Hepatocyte (in vitro differentiated cells): ENCODE measurements around the gene IFNL2. TPM values are rescaled to one million over a fixed set of nuclear protein-coding genes. Genes with fewer than 3 reads are reported as not detected.
"Not testable (repeated sequence)": the region's sequence is repeated elsewhere in the genome, so short reads cannot be mapped to it uniquely, and the experiment has no call there.

Source experiments
- DNase-seq: peaks from one replicate; pipeline ENCODE4 v3.0.0-alpha.2; 2016; ENCODE audit warnings: low spot score
- H2AFZ ChIP-seq: fragments of 200-600 bp; sonication (generic); 2 replicates; pipeline ENCODE4 v1.6.0; 2016; ENCODE audit warnings: antibody characterized with exemption, mild to moderate bottlenecking
- H3K27ac ChIP-seq: fragments of 200-600 bp; sonication (generic); 2 replicates; pipeline ENCODE4 v1.5.1; 2016; ENCODE audit warnings: mild to moderate bottlenecking
- H3K27me3 ChIP-seq: fragments of 200-600 bp; sonication (generic); 2 replicates; pipeline ENCODE4 v1.6.1; 2016
- H3K36me3 ChIP-seq: fragments of 200-600 bp; sonication (generic); replicated peaks from 2 replicates; pipeline ENCODE4 v1.5.1; 2016; ENCODE audit warnings: low read depth; ENCODE audit not compliant: insufficient read depth
- H3K4me1 ChIP-seq: fragments of 200-600 bp; sonication (generic); 2 replicates; pipeline ENCODE4 v1.5.1; 2016; ENCODE audit warnings: mild to moderate bottlenecking, moderate library complexity; ENCODE audit not compliant: insufficient read depth
- H3K4me2 ChIP-seq: fragments of 200-600 bp; sonication (generic); 2 replicates; pipeline ENCODE4 v1.6.0; 2016
- H3K4me3 ChIP-seq: fragments of 200-600 bp; sonication (generic); 2 replicates; pipeline ENCODE4 v1.5.1; 2016; ENCODE audit warnings: mild to moderate bottlenecking
- H3K79me2 ChIP-seq: fragments of 200-600 bp; sonication (generic); 2 replicates; pipeline ENCODE4 v1.6.0; 2017; ENCODE audit warnings: mild to moderate bottlenecking
- H3K9me2 ChIP-seq: fragments of 200-600 bp; sonication (generic); replicated peaks from 2 replicates; pipeline ENCODE4 v1.6.0; 2017; ENCODE audit warnings: mild to moderate bottlenecking; ENCODE audit not compliant: insufficient read depth
- H3K9me3 ChIP-seq: fragments of 200-600 bp; sonication (generic); 2 replicates; pipeline ENCODE4 v1.5.1; 2016; ENCODE audit warnings: low read depth, mild to moderate bottlenecking
- H4K20me1 ChIP-seq: fragments of 200-600 bp; sonication (generic); 2 replicates; pipeline ENCODE4 v1.6.0; 2016; ENCODE audit warnings: mild to moderate bottlenecking; ENCODE audit not compliant: insufficient read depth, poor library complexity, severe bottlenecking
- EZH2 ChIP-seq: fragments of 200-600 bp; sonication (generic); IDR thresholded peaks from 2 replicates; pipeline ENCODE4 v1.6.1; 2016; ENCODE audit warnings: antibody characterized with exemption, mild to moderate bottlenecking, borderline replicate concordance
- EZH2phosphoT487 ChIP-seq: fragments of 200-600 bp; sonication (generic); IDR thresholded peaks from one replicate; pipeline ENCODE4 v1.6.1; 2018; ENCODE audit warnings: antibody characterized with exemption, mild to moderate bottlenecking, low read depth, moderate library complexity; ENCODE audit not compliant: unreplicated experiment, severe bottlenecking
- WGBS: methylation state at CpG from one replicate; pipeline ENCODE4 v1.1.6; 2016; ENCODE audit warnings: low lambda C conversion rate; ENCODE audit errors: missing lambda C conversion rate; 5-methylcytosine and 5-hydroxymethylcytosine counted together
- polyA plus RNA-seq: library from polyadenylated mRNA; unstranded; fragments of >200 nt; fragmentation: Nextera tagmentation; extraction: Ambion mirVana; gene quantifications from 2 replicates; pipeline ENCODE4 v1.2.1, GENCODE V29; 2016
- total RNA-seq: library from RNA; depleted of rRNA; stranded (reverse); fragments of >200 nt; gene quantifications from 2 replicates; pipeline ENCODE4 v1.2.3, GENCODE V29; 2014
- TF ChIP-seq, protein P1 (sequence below): fragments of 200-600 bp; sonication (generic); IDR thresholded peaks from 2 replicates; pipeline ENCODE4 v1.5.1; 2016; ENCODE audit warnings: antibody characterized with exemption, mild to moderate bottlenecking; ENCODE audit not compliant: poor library complexity

Gene IFNL2
- total and polyA plus RNA-seq, 2 experiments from 2014 or later: not detected

DNA sequence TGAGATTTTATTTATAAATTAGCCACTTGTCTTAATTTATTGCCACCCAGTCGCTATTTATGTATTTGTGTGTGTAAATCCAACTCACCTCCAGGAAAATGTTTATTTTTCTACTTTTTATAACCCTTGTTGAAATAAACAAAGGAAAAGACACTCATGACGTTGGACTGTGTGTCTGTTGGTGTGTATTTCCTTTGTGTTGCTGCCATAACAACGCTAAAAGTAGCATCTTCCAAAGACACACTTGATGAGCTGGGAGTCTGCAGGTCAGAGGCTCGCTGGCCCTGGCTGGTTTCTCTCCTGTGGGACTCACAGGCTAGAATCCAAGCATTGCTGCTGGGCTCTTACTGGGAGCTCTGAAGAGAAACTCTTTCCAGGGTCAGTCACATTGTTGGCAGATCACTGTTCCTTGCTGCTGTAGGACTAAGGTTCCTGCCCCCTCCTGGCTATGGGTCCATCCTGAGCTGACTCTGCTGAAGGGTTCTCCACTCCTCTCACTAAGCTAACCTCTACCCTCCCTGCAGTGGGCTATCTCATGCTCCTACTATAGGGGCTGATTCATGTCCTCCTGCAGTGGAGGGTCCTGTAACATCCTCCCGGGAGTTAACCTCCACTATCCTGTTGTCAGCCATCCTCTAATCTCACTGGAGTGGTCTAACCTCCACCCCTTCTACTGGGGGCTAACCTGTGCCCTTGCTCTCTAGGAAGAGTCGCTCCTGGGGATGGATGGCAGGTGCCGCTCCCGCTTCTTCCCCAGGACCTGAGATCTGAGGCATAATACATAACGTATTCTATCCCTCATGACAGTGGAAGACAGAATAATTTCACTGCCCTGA is 2.1 kb downstream of the IFNL2 start:
- TF ChIP-seq EZH2: no peak
- TF ChIP-seq, protein P1, sequence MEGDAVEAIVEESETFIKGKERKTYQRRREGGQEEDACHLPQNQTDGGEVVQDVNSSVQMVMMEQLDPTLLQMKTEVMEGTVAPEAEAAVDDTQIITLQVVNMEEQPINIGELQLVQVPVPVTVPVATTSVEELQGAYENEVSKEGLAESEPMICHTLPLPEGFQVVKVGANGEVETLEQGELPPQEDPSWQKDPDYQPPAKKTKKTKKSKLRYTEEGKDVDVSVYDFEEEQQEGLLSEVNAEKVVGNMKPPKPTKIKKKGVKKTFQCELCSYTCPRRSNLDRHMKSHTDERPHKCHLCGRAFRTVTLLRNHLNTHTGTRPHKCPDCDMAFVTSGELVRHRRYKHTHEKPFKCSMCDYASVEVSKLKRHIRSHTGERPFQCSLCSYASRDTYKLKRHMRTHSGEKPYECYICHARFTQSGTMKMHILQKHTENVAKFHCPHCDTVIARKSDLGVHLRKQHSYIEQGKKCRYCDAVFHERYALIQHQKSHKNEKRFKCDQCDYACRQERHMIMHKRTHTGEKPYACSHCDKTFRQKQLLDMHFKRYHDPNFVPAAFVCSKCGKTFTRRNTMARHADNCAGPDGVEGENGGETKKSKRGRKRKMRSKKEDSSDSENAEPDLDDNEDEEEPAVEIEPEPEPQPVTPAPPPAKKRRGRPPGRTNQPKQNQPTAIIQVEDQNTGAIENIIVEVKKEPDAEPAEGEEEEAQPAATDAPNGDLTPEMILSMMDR: no peak
- TF ChIP-seq EZH2phosphoT487: no peak
- Histone ChIP-seq H4K20me1 (no peaks in the 10 kb centered on the region), H3K4me1 (no peaks in the 10 kb centered on the region), H3K27me3 (peaks cover 7% of the 10 kb centered on the region), H3K9me3 (no peaks in the 10 kb centered on the region), H2AFZ (no peak overlapping the region), H3K27ac (no peak overlapping the region), H3K4me2 (no peak overlapping the region), H3K36me3 (no peaks in the 10 kb centered on the region), H3K4me3 (no peak overlapping the region), H3K79me2 (no peaks in the 10 kb centered on the region), H3K9me2 (no peaks in the 10 kb centered on the region)
- no peak for DNase-seq
- WGBS: 68% methylated on average over 9 of the region's 9 CpGs

DNA sequence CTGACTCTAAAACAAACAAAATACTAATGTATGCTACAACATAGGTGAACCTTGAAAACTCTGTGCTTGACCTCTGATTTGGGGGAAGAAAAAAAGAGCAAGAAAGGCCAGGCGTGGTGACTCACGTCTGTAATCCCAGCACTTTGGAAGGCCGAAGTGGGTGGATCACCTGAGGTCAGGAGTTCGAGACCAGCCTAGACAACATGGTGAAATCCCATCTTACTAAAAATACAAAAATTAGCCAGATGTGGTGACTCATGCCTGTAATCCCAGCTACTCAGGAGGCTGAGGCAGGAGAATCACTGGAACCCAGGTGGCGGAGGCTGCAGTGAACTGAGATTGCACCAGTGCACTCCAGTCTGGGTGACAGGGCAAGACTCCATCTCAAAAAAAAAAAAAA is 5.7 kb downstream of the IFNL2 start:
- H3K4me3 ChIP-seq, H3K36me3 ChIP-seq, H3K4me2 ChIP-seq, H3K79me2 ChIP-seq, H3K9me2 ChIP-seq, H4K20me1 ChIP-seq, H3K27me3 ChIP-seq, DNase-seq, H3K27ac ChIP-seq, H3K9me3 ChIP-seq, H3K4me1 ChIP-seq, H2AFZ ChIP-seq: not testable (repeated sequence)
- 93% methylated on average over 5 of the region's 5 CpGs for WGBS

DNA sequence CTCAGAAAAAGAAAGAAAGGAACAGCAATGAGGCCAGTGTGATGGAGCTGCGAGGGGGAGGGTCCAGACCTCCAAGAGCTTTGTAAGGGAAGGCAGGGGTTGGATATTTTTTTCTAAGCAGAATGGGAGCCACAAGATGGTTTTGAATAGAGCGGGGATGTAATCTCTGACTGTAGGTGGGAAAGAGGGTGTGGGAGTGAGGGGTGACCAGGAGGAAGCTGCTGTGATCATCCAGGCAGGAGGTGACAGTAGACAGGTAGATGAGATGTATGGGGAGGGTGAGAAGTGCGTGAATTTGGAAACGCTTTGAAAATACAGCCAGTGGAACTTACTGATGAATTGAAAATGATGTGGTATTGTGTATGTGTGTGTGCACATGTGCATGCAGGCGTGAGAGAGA is 7.4 kb downstream of the IFNL2 start:
- H3K27me3 ChIP-seq: no peaks in the 10 kb centered on the region
- H3K4me2 ChIP-seq: no peak overlapping the region
- no peaks in the 10 kb centered on the region for H4K20me1 ChIP-seq
- no peaks in the 10 kb centered on the region for H3K9me3 ChIP-seq
- no peaks in the 10 kb centered on the region for H3K4me1 ChIP-seq
- no peaks in the 10 kb centered on the region for H3K79me2 ChIP-seq
- H2AFZ ChIP-seq: no peak overlapping the region
- no peak overlapping the region for H3K4me3 ChIP-seq
- H3K9me2 ChIP-seq: no peaks in the 10 kb centered on the region
- H3K36me3 ChIP-seq: no peaks in the 10 kb centered on the region
- DNase-seq: no peak
- TF ChIP-seq EZH2 (no peak), EZH2phosphoT487 (no peak)
- TF ChIP-seq, protein P1: no peak
- no peak overlapping the region for H3K27ac ChIP-seq
- 84% methylated on average over 5 of the region's 5 CpGs for WGBS

DNA sequence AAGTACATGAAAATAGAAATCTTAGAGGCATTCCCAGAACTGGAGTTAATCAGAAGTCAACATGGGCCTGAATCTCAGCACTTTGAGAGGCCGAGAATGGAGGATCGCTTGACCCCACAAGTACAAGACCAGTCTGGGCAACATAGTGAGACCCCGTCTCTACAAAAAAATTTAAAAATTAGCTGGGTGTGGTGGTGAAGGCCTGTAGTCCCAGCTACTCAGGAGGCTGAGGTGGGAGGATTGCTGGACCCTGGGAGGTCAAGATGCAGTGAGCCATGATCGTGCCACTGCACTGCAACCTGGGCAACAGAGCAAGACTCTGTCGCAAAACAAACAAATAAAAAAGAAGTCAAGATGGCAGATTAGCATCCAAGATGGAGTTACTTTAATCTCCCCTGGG is 8.5 kb downstream of the IFNL2 start:
- Histone ChIP-seq H3K27ac (no peak overlapping the region), H3K4me2 (no peak overlapping the region), H2AFZ (no peak overlapping the region), H3K4me3 (no peak overlapping the region), H3K27me3 (no peaks in the 10 kb centered on the region), H3K79me2 (no peaks in the 10 kb centered on the region), H3K9me3 (no peaks in the 10 kb centered on the region), H3K4me1 (no peaks in the 10 kb centered on the region), H3K9me2 (no peaks in the 10 kb centered on the region), H4K20me1 (no peaks in the 10 kb centered on the region), H3K36me3 (no peaks in the 10 kb centered on the region)
- TF ChIP-seq, protein P1: no peak
- no peak for TF ChIP-seq EZH2phosphoT487
- TF ChIP-seq EZH2: no peak
- WGBS: 96% methylated on average over 5 of the region's 5 CpGs
- DNase-seq: no peak
